HCT116 (cell line): ENCODE data around the gene SGK1.
"Not testable (repeated sequence)": the region's sequence is repeated elsewhere in the genome, so short reads cannot be mapped to it uniquely, and the experiment has no call there.

Experiments
- CBX3 ChIP-seq: IDR thresholded peaks from 2 replicates; pipeline ENCODE4 v1.6.1; 2012; ENCODE audit warnings: low read depth
- EGR1 ChIP-seq: IDR thresholded peaks from 2 replicates; pipeline ENCODE4 v1.6.1; 2012; ENCODE audit warnings: low read depth
- POLR2A ChIP-seq: IDR thresholded peaks from 2 replicates; pipeline ENCODE4 v1.7.0; 2011; ENCODE audit warnings: borderline replicate concordance; ENCODE audit not compliant: insufficient read depth, insufficient read length; ENCODE audit errors: extremely low read depth
- SRF ChIP-seq: IDR thresholded peaks from 2 replicates; pipeline ENCODE4 v1.6.1; 2012; ENCODE audit warnings: low read depth
- TF ChIP-seq, protein P1 (sequence below), 3 experiments: fragments of 200-600 bp in 1 of 3; sonication (generic) in 1 of 3; IDR thresholded peaks in 2 of 3; conservative IDR thresholded peaks in 1 of 3; 2 replicates each; pipeline ENCODE4 v1.5.1; 2012 to 2017; ENCODE audit warnings: low read depth in 2 of 3, low read length in 2 of 3, antibody characterized with exemption in 1 of 3, borderline replicate concordance in 1 of 3, control low read depth in 1 of 3, mild to moderate bottlenecking in 1 of 3, mixed read lengths in 1 of 3, mixed run types in 1 of 3, moderate library complexity in 1 of 3; ENCODE audit not compliant: insufficient read depth in 1 of 3
- TF ChIP-seq, protein P2 (sequence below): IDR thresholded peaks from 2 replicates; pipeline ENCODE4 v1.6.1; 2012; ENCODE audit warnings: low read depth
- TF ChIP-seq, protein P3 (sequence below): IDR thresholded peaks from 2 replicates; pipeline ENCODE4 v1.6.1; 2011; ENCODE audit warnings: mild to moderate bottlenecking, low read length, moderate library complexity; ENCODE audit not compliant: insufficient replicate concordance; ENCODE audit errors: extremely low read depth
- TF ChIP-seq, protein P4 (sequence below): IDR thresholded peaks from 2 replicates; pipeline ENCODE4 v1.6.1; 2012

DNA sequence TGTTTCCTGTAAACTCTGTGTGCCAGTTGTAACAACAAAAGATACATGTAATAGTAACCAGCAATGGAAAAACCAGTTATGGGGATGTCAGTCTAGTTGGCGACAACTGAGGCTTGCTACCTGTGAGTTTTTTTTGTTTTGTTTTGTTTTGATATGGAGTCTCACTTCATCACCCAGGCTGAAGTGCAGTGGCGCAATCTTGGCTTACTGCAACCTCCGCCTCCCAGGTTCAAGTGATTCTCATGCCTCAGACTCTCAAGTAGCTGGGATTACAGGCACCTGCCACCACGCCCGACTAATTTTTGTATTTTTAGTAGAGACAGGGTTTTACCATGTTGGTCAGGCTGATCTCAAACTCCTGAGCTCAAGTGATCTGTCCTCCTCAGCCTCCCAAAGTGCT is 136.2 kb downstream of the SGK1 start:
- TF ChIP-seq, protein P1, sequence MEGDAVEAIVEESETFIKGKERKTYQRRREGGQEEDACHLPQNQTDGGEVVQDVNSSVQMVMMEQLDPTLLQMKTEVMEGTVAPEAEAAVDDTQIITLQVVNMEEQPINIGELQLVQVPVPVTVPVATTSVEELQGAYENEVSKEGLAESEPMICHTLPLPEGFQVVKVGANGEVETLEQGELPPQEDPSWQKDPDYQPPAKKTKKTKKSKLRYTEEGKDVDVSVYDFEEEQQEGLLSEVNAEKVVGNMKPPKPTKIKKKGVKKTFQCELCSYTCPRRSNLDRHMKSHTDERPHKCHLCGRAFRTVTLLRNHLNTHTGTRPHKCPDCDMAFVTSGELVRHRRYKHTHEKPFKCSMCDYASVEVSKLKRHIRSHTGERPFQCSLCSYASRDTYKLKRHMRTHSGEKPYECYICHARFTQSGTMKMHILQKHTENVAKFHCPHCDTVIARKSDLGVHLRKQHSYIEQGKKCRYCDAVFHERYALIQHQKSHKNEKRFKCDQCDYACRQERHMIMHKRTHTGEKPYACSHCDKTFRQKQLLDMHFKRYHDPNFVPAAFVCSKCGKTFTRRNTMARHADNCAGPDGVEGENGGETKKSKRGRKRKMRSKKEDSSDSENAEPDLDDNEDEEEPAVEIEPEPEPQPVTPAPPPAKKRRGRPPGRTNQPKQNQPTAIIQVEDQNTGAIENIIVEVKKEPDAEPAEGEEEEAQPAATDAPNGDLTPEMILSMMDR (IDR thresholded peaks at IDR 0.05 in 2 of 3, conservative IDR thresholded peaks at IDR 0.05 in 1 of 3; ENCODE audit: borderline replicate concordance in 1 of 3, insufficient read depth in 1 of 3, low read depth in 2 of 3, low read length in 2 of 3) = not testable (repeated sequence)
- TF ChIP-seq, protein P2, sequence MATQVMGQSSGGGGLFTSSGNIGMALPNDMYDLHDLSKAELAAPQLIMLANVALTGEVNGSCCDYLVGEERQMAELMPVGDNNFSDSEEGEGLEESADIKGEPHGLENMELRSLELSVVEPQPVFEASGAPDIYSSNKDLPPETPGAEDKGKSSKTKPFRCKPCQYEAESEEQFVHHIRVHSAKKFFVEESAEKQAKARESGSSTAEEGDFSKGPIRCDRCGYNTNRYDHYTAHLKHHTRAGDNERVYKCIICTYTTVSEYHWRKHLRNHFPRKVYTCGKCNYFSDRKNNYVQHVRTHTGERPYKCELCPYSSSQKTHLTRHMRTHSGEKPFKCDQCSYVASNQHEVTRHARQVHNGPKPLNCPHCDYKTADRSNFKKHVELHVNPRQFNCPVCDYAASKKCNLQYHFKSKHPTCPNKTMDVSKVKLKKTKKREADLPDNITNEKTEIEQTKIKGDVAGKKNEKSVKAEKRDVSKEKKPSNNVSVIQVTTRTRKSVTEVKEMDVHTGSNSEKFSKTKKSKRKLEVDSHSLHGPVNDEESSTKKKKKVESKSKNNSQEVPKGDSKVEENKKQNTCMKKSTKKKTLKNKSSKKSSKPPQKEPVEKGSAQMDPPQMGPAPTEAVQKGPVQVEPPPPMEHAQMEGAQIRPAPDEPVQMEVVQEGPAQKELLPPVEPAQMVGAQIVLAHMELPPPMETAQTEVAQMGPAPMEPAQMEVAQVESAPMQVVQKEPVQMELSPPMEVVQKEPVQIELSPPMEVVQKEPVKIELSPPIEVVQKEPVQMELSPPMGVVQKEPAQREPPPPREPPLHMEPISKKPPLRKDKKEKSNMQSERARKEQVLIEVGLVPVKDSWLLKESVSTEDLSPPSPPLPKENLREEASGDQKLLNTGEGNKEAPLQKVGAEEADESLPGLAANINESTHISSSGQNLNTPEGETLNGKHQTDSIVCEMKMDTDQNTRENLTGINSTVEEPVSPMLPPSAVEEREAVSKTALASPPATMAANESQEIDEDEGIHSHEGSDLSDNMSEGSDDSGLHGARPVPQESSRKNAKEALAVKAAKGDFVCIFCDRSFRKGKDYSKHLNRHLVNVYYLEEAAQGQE = not testable (repeated sequence)
- TF ChIP-seq CBX3, POLR2A, EGR1, SRF: not testable (repeated sequence)
- TF ChIP-seq, protein P3, sequence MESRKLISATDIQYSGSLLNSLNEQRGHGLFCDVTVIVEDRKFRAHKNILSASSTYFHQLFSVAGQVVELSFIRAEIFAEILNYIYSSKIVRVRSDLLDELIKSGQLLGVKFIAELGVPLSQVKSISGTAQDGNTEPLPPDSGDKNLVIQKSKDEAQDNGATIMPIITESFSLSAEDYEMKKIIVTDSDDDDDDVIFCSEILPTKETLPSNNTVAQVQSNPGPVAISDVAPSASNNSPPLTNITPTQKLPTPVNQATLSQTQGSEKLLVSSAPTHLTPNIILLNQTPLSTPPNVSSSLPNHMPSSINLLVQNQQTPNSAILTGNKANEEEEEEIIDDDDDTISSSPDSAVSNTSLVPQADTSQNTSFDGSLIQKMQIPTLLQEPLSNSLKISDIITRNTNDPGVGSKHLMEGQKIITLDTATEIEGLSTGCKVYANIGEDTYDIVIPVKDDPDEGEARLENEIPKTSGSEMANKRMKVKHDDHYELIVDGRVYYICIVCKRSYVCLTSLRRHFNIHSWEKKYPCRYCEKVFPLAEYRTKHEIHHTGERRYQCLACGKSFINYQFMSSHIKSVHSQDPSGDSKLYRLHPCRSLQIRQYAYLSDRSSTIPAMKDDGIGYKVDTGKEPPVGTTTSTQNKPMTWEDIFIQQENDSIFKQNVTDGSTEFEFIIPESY = not testable (repeated sequence)
- TF ChIP-seq, protein P4, sequence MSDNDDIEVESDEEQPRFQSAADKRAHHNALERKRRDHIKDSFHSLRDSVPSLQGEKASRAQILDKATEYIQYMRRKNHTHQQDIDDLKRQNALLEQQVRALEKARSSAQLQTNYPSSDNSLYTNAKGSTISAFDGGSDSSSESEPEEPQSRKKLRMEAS = not testable (repeated sequence)
